Measurements from ENCODE around the gene CCDC167.
A peak's percentile ranks its signal among the peaks of the same experiment; 100 is the strongest.

Gene CCDC167

DNA sequence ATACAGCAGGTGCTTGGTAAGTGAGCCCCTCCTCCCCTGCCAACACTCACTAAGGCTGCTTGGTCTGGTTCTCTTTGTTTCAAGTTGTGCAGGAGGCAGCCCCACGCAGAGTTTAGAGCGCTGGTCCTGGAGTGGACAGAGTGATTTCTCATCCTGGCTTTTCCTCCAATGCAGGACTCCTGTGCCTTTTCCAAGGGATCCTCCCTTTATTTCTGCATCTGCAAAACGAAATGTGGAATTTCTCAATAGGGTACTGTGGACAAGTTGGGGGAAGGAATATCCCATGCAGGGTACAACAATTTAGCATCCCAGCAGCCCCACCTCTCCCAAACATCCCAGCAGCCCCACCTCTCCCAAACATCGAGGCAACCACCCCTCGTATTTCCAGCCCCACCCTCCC lies 30.6 kb upstream of the CCDC167 start:
- Histone ChIP-seq H3K27ac (replicated peaks) (no peak overlapping the region), H3K27me3 (ENCODE audit: insufficient read depth, poor library complexity, severe bottlenecking) (peaks cover 11% of the 10 kb centered on the region), H3K4me3 (replicated peaks; ENCODE audit: insufficient read depth, low read length) (no peak overlapping the region)
- TF ChIP-seq, protein P1, sequence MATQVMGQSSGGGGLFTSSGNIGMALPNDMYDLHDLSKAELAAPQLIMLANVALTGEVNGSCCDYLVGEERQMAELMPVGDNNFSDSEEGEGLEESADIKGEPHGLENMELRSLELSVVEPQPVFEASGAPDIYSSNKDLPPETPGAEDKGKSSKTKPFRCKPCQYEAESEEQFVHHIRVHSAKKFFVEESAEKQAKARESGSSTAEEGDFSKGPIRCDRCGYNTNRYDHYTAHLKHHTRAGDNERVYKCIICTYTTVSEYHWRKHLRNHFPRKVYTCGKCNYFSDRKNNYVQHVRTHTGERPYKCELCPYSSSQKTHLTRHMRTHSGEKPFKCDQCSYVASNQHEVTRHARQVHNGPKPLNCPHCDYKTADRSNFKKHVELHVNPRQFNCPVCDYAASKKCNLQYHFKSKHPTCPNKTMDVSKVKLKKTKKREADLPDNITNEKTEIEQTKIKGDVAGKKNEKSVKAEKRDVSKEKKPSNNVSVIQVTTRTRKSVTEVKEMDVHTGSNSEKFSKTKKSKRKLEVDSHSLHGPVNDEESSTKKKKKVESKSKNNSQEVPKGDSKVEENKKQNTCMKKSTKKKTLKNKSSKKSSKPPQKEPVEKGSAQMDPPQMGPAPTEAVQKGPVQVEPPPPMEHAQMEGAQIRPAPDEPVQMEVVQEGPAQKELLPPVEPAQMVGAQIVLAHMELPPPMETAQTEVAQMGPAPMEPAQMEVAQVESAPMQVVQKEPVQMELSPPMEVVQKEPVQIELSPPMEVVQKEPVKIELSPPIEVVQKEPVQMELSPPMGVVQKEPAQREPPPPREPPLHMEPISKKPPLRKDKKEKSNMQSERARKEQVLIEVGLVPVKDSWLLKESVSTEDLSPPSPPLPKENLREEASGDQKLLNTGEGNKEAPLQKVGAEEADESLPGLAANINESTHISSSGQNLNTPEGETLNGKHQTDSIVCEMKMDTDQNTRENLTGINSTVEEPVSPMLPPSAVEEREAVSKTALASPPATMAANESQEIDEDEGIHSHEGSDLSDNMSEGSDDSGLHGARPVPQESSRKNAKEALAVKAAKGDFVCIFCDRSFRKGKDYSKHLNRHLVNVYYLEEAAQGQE (IDR thresholded peaks at IDR 0.05; ENCODE audit: insufficient replicate concordance, low read depth) = peak; percentile 11
- TF ChIP-seq POLR2AphosphoS5 (IDR thresholded peaks at IDR 0.05; ENCODE audit: low read depth) = no peak
- no peak for DNase-seq (ENCODE audit: low read depth in 1 of 2, low spot score in 1 of 2)

GRCh38 chr6:37528541-37528940 lies 28.8 kb upstream of the CCDC167 start:
- TF ChIP-seq, protein P1 (IDR thresholded peaks at IDR 0.05; ENCODE audit: insufficient replicate concordance, low read depth) = no peak
- no peak for TF ChIP-seq CTCF (IDR thresholded peaks at IDR 0.05; ENCODE audit: insufficient read depth, low read length)
- TF ChIP-seq GABPA (IDR thresholded peaks at IDR 0.05; ENCODE audit: low read depth) = no peak
- no peak for TF ChIP-seq SPI1 (IDR thresholded peaks at IDR 0.05; ENCODE audit: borderline replicate concordance, low read depth)
- no peak for TF ChIP-seq POLR2AphosphoS5 (IDR thresholded peaks at IDR 0.05; ENCODE audit: low read depth)
- no peak for DNase-seq (ENCODE audit: low read depth in 1 of 2, low spot score in 1 of 2)
- Histone ChIP-seq H3K4me3 (replicated peaks; ENCODE audit: insufficient read depth, low read length) (no peak overlapping the region), H3K27ac (replicated peaks) (no peak overlapping the region), H3K27me3 (ENCODE audit: insufficient read depth, poor library complexity, severe bottlenecking) (peaks cover 5% of the 10 kb centered on the region)

GRCh38 chr6:37525460-37526357 lies 26.0 kb upstream of the CCDC167 start:
- Histone ChIP-seq H3K27me3 (ENCODE audit: insufficient read depth, poor library complexity, severe bottlenecking) (peaks cover 6% of the 10 kb centered on the region), H3K27ac (replicated peaks) (no peak overlapping the region), H3K4me3 (replicated peaks; ENCODE audit: insufficient read depth, low read length) (no peak overlapping the region)
- TF ChIP-seq GABPA (IDR thresholded peaks at IDR 0.05; ENCODE audit: low read depth) (no peak), CTCF (IDR thresholded peaks at IDR 0.05; ENCODE audit: insufficient read depth, low read length) (no peak), POLR2AphosphoS5 (IDR thresholded peaks at IDR 0.05; ENCODE audit: low read depth) (no peak), SPI1 (IDR thresholded peaks at IDR 0.05; ENCODE audit: borderline replicate concordance, low read depth) (no peak)
- TF ChIP-seq, protein P1 (IDR thresholded peaks at IDR 0.05; ENCODE audit: insufficient replicate concordance, low read depth) = peak; percentile 94
- no peak for DNase-seq (ENCODE audit: low read depth in 1 of 2, low spot score in 1 of 2)

Measured in HL-60 (cell line).